Gastrocnemius medialis (tissue), 4 donors: ENCODE results near the gene TFPI.
"Not testable (repeated sequence)": the region's sequence is repeated elsewhere in the genome, so short reads cannot be mapped to it uniquely, and the experiment has no call there.

Experiments used
- CTCF ChIP-seq, 5 experiments: fragments of 450-650 bp in 3 of 5; fragments of 200-600 bp in 2 of 5; sonication (generic) in 2 of 5; IDR thresholded peaks in 4 of 5; conservative IDR thresholded peaks in 1 of 5; 1 replicate in 4 of 5; 2 replicates in 1 of 5; pipeline ENCODE4 v1.5.1; 2016 to 2019; ENCODE audit warnings: antibody characterized with exemption in 5 of 5, mild to moderate bottlenecking in 3 of 5, moderate library complexity in 3 of 5
- POLR2A ChIP-seq, 2 donors: fragments of 450-650 bp; IDR thresholded peaks; one replicate each; pipeline ENCODE4 v1.6.1; 2017; ENCODE audit warnings: antibody characterized with exemption in 2 of 2, mild to moderate bottlenecking in 2 of 2, moderate library complexity in 2 of 2

- not testable (repeated sequence) for TF ChIP-seq POLR2A (IDR thresholded peaks at IDR 0.05); CTCF (IDR thresholded peaks at IDR 0.05 in 4 of 5, conservative IDR thresholded peaks at IDR 0.05 in 1 of 5)
Observed at GRCh38 chr2:187510419-187511355, 43.5 kb downstream of the TFPI start.
